LoVo (cell line): ENCODE results near the gene EDAR.

Source experiments
- DNase-seq: peaks from one replicate; pipeline ENCODE4 v3.0.0-alpha.2; 2016; ENCODE audit warnings: low spot score

The EDAR gene

DNA sequence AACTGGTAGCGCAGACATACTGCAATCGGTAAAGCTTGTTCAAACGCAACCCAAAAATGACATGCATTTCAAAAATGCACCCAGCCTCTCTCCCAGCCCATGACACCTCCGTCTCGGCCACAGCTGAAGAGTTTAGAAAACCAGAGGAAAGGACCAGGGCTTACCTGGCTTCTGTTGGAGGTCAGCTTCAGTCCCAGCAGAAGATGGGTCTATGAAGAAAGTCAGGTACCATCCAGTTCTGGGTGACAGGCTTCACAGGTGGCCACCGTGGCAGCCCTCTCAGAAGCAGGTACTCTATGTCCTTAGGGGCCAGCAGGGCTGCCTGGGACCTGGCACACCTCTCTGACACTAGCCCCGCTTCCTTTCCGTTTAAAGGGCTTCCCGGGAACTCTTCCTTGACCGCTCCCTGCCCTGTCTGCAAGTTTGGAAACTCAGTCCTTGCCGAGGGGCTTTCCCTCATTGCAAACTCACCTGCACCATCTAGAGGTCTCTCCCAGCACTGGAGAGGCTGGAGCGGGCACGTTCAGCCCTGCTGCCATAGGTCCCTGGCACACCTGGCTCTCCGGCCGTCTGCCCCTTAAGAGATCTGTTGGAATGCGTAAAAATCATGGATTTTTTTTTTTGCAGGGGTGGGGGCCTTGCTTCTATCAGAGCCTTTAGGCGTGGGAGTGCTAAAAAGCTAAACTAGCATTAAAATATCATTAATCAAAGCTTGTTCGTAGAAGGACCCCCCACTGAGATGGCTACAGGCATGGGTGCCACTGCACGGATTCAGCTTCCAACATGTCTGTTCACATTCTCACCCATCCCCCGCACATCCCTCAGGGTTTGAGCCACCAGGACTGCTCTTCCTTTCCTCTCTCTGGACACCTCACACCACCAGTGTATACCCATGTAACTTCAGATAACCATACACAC, at the start of gene EDAR:
TSS of gene EDAR (minus strand) at position 425 of the 918 bp plus-strand sequence. CDS start 58,206 bp downstream, outside the sequence.
- DNase-seq = peak; percentile 76

DNA sequence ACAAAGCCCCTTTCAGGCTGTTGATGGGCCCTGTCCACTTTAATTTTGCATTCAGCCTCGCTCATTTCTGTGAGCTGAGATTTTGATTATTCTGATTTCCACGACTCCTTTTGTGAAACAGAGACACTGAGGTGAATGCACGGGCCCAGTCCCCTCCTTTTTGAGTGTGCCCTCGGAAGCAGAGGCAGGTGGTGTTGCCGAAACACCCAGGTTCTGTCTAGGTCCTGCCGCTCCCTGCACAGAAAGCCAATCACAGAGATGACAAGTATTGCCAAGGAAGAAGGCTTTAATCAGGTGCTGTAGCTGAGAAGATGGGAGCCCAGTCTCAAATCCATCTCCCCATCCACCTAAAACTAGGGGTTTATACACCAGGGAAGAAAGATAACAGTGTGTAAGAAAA, 44.2 kb upstream of the EDAR start:
- DNase-seq = no peak

- no peak for DNase-seq
Observed at GRCh38 chr2:109032229-109032820, 43.3 kb upstream of the EDAR start.

DNA sequence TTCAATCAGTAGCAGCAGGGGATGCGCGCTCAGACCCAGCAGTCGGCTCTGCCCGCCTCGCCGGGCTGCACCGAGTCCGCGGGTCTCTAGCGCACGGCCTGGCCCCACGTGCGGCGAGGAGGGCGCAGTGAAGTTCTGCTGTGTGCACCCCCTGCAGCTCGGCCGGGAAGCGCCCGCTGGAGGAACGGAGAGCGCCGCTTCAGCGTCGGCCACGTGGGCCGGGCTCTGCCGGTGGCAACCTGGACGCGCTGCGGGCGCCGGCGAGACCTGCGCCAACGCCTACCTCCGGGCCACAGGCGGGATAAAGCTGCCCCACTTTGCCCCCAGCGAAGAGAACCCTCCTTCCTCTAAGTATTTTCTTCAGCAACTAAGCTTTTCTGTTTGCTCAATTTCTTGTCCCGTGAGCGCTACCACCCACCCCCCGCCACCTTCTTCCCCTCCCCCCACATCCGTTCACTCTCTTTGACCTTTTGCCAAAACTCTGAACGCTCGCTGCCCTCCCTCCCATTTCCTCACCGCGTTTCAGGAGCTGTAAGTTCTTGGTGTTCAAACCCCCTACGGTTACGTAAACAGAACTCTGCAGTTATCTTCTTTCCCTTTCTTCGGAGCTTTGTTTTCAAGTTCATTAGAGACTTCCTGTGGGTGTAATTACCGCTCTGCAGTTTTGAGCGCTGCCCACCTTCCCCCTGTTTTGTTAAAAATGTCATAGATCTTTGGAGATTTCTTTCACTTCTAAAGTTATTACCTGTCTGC, 42.6 kb upstream of the EDAR start:
- no peak for DNase-seq

DNA sequence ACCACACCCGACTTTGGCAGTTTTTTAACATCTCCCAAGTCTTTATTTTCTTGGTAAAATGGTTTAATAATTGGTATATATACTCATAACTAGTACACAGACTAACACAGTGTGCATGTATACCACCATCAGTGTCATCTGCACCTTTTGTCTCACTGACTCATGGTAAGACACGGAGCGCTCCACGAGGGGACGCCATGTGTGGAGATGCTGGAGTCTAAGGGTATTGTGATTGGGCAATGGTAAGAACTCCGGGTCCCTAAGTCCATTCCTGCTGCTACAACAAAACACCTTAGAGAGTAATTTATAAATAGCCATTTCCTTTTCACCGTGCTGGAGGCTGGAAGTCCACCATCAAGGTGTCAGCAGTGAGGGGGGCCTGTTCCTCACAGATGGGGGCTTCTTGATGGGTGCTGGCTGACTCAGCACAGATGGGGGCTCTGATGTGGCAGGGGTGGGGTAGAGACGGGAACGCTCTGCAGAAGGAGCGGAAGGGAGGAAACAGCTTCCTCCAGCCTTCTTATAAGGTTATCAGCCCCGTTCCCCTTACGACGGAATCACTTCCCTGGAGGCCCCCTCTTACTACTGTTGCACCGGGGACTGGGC, 42.0 kb upstream of the EDAR start:
- no peak for DNase-seq

DNA sequence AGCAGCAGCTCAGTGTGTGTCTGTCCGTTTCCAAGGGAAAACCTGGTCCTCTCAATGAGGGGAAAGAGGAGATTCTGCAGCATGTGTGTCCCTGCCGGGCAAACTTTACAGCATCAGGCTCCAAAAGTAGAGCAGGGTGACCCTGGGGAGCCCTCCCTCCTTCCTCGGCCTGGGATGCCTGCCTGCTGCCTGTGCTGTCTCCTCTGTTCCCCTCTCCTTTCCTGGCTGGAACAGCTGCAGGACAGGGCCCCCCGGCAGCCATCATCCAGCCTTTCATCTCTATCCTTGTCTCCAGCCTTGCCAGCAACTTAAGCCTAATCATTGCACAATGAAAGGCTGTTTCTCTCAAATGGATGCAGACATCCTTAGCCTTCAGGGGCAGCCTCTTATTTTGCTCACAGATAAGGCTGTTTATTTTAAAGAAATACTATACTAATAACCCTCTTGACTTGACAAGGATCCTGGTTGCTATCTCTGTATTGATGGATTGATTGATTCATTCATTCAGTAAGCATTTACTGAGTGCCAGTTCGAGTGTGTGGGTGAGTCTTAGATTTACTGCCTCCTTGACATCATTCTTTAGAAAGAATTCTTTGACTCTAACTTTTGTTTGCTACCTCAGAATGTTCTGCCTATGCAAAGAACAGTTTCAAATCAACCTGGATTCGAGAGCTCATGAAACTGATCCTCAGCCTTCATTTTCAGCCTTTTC, 40.6 kb upstream of the EDAR start:
- DNase-seq = no peak

DNA sequence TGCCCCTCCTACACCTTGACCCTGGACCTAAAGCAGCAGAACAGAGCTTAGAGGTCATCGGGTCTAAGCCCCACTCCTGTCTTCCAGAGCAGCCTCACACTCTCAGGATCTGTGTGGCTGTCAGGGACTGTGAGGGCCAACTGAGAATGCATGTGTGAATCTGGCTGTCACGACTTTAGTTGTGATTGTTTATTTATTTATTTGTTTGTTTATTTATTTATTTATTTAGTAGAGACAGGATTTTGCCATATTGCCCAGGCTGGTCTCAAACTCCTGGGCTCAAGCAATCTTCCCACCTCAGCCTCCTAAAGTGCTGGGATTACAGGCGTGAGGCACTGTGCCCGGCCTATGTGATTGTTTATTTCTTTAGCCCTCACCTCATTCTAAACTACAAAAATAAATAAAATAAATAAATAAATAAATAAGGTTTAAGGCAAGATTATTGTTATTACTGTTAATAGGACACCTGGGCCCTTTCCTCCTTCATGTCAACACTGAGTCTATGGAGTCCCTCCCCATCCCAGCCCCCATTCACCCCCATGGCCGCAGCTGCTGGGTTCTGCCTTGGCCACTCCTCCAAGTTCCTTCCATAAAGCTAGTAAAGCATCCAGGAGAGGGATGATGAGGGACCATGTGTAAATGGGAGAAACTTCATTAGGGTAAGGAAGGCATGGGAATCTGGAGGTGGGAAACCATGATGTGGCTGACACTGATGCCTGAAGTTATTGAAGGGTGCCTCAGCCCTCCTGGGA, 39.9 kb upstream of the EDAR start:
- DNase-seq = no peak

DNA sequence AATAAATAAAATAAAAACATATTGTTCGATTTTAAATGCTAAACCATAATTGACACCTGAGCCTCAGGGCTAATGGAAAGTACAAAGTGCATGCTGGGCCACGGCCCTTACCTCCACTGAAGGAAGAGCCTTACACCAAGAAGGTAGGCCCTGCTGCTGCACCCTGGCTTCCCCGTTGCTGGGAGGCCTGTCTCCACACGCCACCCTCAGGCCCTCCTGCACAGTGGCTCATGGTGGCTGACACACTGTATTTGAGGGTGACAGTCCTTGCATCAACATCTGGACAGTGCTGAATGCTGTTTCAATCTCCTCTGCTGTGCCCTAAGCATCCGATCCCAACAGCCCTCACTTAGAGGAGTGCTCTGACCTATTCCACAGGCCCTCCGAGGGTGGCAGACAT, 39.3 kb upstream of the EDAR start:
- DNase-seq = no peak

- DNase-seq = no peak
Observed at GRCh38 chr2:109027702-109028101, 38.7 kb upstream of the EDAR start.

DNA sequence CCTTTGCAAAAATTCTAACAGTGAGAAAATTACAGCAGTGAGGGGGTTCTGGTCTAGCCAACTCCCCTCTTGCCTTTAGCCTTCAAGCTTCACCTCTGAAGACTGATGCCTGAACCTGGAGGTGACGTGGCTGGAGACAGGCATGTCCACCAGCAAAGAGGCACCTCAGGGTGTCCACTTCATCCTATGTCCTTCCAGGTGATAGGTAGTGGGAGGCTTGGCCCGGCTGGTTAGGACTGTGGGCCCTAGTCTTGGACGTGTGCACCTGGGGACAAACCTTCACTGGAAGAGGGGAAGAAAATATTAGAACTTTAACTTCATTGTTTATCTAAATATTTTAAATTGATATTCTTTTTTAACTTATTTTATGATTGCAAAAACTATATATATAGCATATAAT, 35.5 kb upstream of the EDAR start:
- no peak for DNase-seq

DNA sequence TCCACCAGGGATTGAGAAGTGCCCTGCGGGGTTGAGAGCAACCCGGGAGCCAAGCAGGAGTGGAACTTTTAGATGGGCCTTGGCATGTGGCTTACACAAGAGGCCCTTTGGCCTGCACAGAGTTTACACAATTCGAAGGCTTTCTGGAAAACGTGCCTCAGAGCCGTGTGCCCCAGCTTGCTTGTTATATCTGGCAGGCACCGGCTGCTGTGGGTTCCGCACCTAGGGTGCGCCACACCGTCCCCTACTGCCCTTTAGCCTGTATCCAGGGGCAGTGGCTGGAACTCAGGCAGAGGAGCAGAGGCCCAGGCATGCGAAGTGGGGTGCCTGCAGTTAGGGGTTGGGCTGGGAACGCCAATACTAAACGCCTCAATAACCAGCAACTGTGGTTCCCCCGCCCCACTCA, 32.9 kb upstream of the EDAR start:
- DNase-seq = no peak

DNA sequence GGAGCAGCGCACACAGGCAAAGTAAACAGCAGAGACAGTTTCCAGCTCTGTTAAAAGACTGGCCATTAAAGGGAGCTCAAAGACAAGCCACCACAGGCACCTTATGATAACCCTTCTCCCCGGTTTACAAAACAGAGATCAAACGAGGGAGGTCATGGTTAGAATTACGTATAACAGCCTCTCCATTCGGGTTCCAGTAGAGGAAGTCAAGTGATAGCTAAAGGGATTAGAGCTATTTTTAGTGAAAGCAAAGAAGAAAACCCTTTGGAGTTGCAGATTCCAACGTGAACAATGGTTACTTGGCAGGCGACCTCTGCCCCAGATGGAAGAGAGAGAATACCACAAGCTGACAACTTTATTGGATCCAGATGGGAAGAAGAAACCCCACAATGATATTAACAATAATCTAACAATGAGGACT, 31.2 kb upstream of the EDAR start:
- DNase-seq = no peak

- no peak for DNase-seq
Observed at GRCh38 chr2:109018452-109018851, 29.4 kb upstream of the EDAR start.

GRCh38 chr2:109017017-109017416, 28.0 kb upstream of the EDAR start:
- DNase-seq = no peak

DNA sequence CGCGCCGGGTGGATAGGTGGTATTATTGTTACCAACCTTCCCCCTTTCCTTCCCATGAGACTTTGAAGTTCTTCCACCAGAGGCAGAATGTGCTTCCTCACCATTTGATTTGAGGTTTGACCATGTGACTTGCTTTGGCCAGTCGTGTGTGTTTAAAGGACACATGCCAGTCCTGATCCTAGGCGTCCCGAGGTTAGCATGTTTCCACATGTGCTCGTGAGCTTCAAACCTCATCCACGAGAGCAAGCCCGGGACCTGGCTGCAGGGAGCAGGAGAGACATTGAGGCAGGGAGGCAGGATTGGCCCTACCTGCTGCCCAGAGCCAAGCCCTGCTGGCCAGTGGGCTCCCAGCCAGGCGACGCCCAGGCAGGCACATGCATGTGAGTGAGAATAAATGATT, 27.4 kb upstream of the EDAR start:
- DNase-seq = no peak

GRCh38 chr2:109014476-109014875, 25.5 kb upstream of the EDAR start:
- no peak for DNase-seq

- DNase-seq = no peak
Observed at GRCh38 chr2:109013051-109013450, 24.0 kb upstream of the EDAR start.

DNA sequence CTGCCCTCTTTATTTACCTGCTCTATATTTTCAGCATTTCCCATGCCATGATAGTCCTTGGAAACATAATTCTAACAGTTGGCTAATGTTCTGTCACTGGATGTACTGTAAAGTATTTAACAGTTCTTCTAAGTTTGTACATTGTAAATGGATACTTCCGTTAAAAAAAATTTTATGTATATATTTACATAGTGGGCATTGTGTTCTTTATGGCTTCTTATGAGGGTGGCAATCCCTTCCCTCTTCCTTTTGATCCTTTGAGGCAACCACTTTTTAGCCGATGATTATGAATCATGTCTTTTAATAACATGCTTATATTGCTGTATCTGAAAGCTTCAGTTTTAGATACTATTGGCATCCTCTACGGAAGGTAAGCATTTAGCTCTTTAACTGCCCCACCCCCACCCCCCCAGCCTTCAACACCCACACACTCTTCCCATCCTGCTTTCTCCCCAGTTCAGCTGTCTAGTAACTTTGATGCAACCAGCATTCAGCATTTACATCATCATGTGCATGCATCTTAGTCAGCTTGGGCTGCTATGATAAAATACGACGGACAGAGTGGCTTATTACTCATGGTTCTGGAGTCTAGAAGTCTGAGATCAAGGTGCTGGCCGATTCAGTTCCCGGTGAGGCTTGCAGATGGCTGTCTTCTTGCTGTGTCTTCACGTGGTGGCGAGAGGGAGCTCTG, 21.0 kb upstream of the EDAR start:
- no peak for DNase-seq

GRCh38 chr2:109006971-109007370, 18.0 kb upstream of the EDAR start:
- DNase-seq = no peak

DNA sequence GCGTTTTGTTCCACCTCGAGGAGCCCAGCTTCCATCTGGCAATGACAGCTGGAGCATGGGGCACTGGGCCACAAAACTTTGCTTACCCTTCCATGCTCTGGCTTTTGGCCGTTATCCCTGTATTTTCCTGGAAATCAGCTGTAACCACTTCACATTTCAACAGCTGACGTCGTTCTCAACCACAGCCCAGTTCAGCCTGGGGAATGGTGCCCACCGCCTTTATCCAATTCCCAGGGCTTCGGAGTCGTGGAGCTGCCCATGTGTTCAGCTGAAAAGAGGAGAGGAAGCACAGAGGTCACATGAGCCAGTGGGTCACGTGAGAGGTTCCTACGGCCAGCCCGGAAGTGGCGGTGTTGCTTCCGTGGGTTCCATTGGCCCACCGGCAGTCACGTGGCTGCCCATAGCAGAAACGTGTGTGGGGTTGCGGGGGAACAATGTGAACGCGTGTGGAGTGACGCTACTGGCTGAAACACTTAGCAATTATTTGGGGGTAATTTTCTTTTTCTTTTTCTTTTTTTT, 16.7 kb upstream of the EDAR start:
- DNase-seq = no peak
